OCI-LY1 (cell line): ENCODE data around the gene MYCL.

Experiments
- EZH2 ChIP-seq: fragments of 200-600 bp; sonication (generic), shearing (Covaris generic); IDR thresholded peaks from 2 replicates; pipeline ENCODE4 v1.8.0; 2017; ENCODE audit warnings: borderline replicate concordance, mixed run types, mild to moderate bottlenecking, antibody characterized with exemption, low read length, moderate library complexity, mixed read lengths
- TF ChIP-seq, protein P1 (sequence below): fragments of 200-600 bp; sonication (generic), shearing (Covaris generic); IDR thresholded peaks from 2 replicates; pipeline ENCODE4 v1.5.1; 2017; ENCODE audit warnings: mild to moderate bottlenecking, antibody characterized with exemption, low read length, moderate library complexity, mixed read lengths

DNA sequence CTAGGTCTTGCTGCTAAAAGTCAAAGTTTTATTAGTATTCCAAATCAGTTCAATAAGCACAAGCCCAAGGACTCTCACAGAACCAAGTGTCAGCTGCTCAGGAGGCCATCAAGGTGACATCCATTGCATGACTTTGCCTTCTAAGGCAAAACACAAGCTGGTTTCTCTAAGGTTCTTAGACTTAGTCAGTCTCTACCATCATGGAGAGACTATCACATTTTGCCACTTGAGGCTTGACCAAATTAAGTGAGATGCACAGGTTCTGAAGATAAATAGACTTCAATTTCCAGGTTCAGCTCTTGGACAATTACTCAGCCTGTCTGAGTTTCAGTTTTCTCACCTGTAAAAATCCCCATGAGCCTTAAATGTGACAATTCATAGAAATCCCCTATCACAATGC, 47.4 kb downstream of the MYCL start:
- TF ChIP-seq, protein P1, sequence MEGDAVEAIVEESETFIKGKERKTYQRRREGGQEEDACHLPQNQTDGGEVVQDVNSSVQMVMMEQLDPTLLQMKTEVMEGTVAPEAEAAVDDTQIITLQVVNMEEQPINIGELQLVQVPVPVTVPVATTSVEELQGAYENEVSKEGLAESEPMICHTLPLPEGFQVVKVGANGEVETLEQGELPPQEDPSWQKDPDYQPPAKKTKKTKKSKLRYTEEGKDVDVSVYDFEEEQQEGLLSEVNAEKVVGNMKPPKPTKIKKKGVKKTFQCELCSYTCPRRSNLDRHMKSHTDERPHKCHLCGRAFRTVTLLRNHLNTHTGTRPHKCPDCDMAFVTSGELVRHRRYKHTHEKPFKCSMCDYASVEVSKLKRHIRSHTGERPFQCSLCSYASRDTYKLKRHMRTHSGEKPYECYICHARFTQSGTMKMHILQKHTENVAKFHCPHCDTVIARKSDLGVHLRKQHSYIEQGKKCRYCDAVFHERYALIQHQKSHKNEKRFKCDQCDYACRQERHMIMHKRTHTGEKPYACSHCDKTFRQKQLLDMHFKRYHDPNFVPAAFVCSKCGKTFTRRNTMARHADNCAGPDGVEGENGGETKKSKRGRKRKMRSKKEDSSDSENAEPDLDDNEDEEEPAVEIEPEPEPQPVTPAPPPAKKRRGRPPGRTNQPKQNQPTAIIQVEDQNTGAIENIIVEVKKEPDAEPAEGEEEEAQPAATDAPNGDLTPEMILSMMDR: no peak
- TF ChIP-seq EZH2: no peak
